ENCODE measurements around the gene ACLY. TPM values are rescaled to one million over a fixed set of nuclear protein-coding genes. Genes with fewer than 3 reads are reported as not detected.

ACLY gene
- total RNA-seq (2021), result 279 and 289 TPM in 2 replicates
- long read RNA-seq, full-length matches to known transcripts, result 1,415 of 1,795 reads
- long read RNA-seq, partial matches to known transcripts, result 189 of 1,795 reads
- long read RNA-seq, other reads (novel, unspliced or antisense), result 191 of 1,795 reads

GRCh38 chr17:41918314-41919164 lies at the start of gene ACLY:
Gene ACLY, minus strand, starts transcription at chr17:41918951. Its CDS starts 5,078 bp downstream, at chr17:41913873.
- Mint-ChIP-seq H3K27me3 (ENCODE audit: low read depth) (no peaks in the 10 kb centered on the region), H3K36me3 (ENCODE audit: insufficient read depth in 1 of 3, low read depth in 3 of 3) (peaks cover 7 to 17% (median 15%) of the 10 kb centered on the region in 3 experiments; a peak in 6 of 7 replicates), H3K4me1 (peaks cover 43 to 50% of the 10 kb centered on the region in 2 experiments), H3K27ac (peak within 1 kb of the TSS; percentile 46 to 96 (median 94)), H3K4me3 (peak within 1 kb of the TSS; percentile 88 to 90), H3K9me3 (no peaks in the 10 kb centered on the region)
- Histone ChIP-seq H4K5ac (ENCODE audit: insufficient read length, low read depth, low read length) (no peak within 1 kb of the TSS), H3K27me3 (ENCODE audit: insufficient read depth, low read length) (no peaks in the 10 kb centered on the region), H3K79me1 (ENCODE audit: insufficient read depth, low read depth, low read length, poor library complexity, severe bottlenecking) (peaks cover 8% of the 10 kb centered on the region), H2BK120ac (ENCODE audit: low read depth, low read length, poor library complexity, severe bottlenecking) (no peak within 1 kb of the TSS), H3K56ac (ENCODE audit: insufficient read length, low read depth, low read length) (no peak within 1 kb of the TSS), H4K91ac (ENCODE audit: insufficient read length, low read depth, low read length) (peak within 1 kb of the TSS; percentile 85), H3K4me2 (ENCODE audit: insufficient read depth, insufficient read length, low read length) (peak within 1 kb of the TSS; percentile 86), H3K9me3 (ENCODE audit: control insufficient read depth, low read depth, low read length) (no peaks in the 10 kb centered on the region), H3K4me1 (ENCODE audit: insufficient read depth, low read length) (peaks cover 8% of the 10 kb centered on the region; the same call in 1 of the 2 replicates), H2AK5ac (ENCODE audit: insufficient read length, low read length) (no peak within 1 kb of the TSS), H2BK20ac (ENCODE audit: low read depth, low read length, poor library complexity, severe bottlenecking) (no peak within 1 kb of the TSS), H3K18ac (ENCODE audit: insufficient read length, low read depth, low read length) (peak within 1 kb of the TSS; percentile 97), H4K8ac (replicated peaks; ENCODE audit: insufficient read length, low read depth, low read length) (no peak within 1 kb of the TSS), H3T11ph (ENCODE audit: low read length) (no peak within 1 kb of the TSS), H3K23ac (ENCODE audit: insufficient read length, low read depth, low read length) (no peak within 1 kb of the TSS), H2BK15ac (ENCODE audit: low read depth, low read length) (no peak within 1 kb of the TSS), H3K23me2 (ENCODE audit: insufficient read length, low read depth, low read length, poor library complexity, severe bottlenecking) (peaks cover 11% of the 10 kb centered on the region), H3K14ac (ENCODE audit: insufficient read depth, low read length) (peak within 1 kb of the TSS; percentile 99), H2AFZ (ENCODE audit: low read length) (no peak within 1 kb of the TSS), H2BK12ac (ENCODE audit: insufficient read length, low read depth, low read length) (no peak within 1 kb of the TSS), H4K20me1 (ENCODE audit: control insufficient read depth, insufficient read depth, insufficient read length) (peaks cover 8% of the 10 kb centered on the region), H3K4ac (ENCODE audit: low read depth, low read length) (no peak within 1 kb of the TSS; the same call in 1 of the 2 replicates), H3K79me2 (ENCODE audit: insufficient read depth, low read length) (peaks cover 42% of the 10 kb centered on the region), H3K9ac (ENCODE audit: extremely low read depth, insufficient read length, low read length) (peak within 1 kb of the TSS; percentile 85), H2BK5ac (ENCODE audit: insufficient read length, low read length) (peak within 1 kb of the TSS; percentile 14), H3K27ac (ENCODE audit: insufficient read length, low read depth, low read length) (peak within 1 kb of the TSS; percentile 40)
- DNase-seq, result peak; percentile 100
- WGBS (ENCODE audit: extremely low coverage, insufficient read length, low lambda C conversion rate), result no CpG with 5 or more reads among the region's 80 CpGs
- no peak for TF ChIP-seq CTCF (conservative IDR thresholded peaks at IDR 0.05)

Data from H9 (cell line).